Aorta (tissue), 5 donors: ENCODE results near the gene RALGPS1. TPM values are rescaled to one million over a fixed set of nuclear protein-coding genes. Genes with fewer than 3 reads are reported as not detected.

Source experiments
- ATAC-seq: fragments of 200-7000 bp; cut with Tn5 transposase; one replicate; pipeline ENCODE4 v1.9.1; 2022; ENCODE audit warnings: moderate library complexity; ENCODE audit not compliant: low FRiP score
- DNase-seq, 2 donors: peaks; one replicate each; pipeline ENCODE4 v3.0.0-alpha.2; 2020
- H3K27ac ChIP-seq, 2 donors: one replicate each; pipeline ENCODE4 v1.5.1; 2013; ENCODE audit warnings: low read length in 2 of 2, mild to moderate bottlenecking in 2 of 2, moderate library complexity in 2 of 2, control low read depth in 1 of 2, inconsistent platforms in 1 of 2, low read depth in 1 of 2
- H3K27me3 ChIP-seq, 2 donors: one replicate each; pipeline ENCODE4 v1.6.1; 2013; ENCODE audit warnings: control low read depth in 1 of 2, low read length in 1 of 2, mild to moderate bottlenecking in 1 of 2, moderate library complexity in 1 of 2; ENCODE audit not compliant: insufficient read depth in 2 of 2, control insufficient read depth in 1 of 2
- H3K36me3 ChIP-seq, 2 donors: one replicate each; pipeline ENCODE4 v1.6.1; 2013; ENCODE audit warnings: control low read depth in 1 of 2, low read length in 1 of 2, mild to moderate bottlenecking in 1 of 2; ENCODE audit not compliant: insufficient read depth in 2 of 2, control insufficient read depth in 1 of 2
- H3K4me1 ChIP-seq, 2 donors: one replicate each; pipeline ENCODE4 v1.6.1; 2013; ENCODE audit warnings: low read length in 2 of 2, control low read depth in 1 of 2, mild to moderate bottlenecking in 1 of 2, moderate library complexity in 1 of 2; ENCODE audit not compliant: insufficient read depth in 2 of 2, control insufficient read depth in 1 of 2
- H3K4me3 ChIP-seq, 2 donors: one replicate each; pipeline ENCODE4 v1.5.1; 2013; ENCODE audit warnings: low read length in 2 of 2, control low read depth in 1 of 2, mild to moderate bottlenecking in 1 of 2
- H3K9me3 ChIP-seq: one replicate; pipeline ENCODE4 v1.6.1; 2013; ENCODE audit warnings: mild to moderate bottlenecking, low read length; ENCODE audit not compliant: control insufficient read depth
- WGBS, 2 donors: extraction: QIAGEN DNeasy Blood & Tissue Kit; methylation state at CpG; one replicate each; pipeline ENCODE4 v1.1.7; 2013; 5-methylcytosine and 5-hydroxymethylcytosine counted together
- intact Hi-C, 2 donors: fragments of 100-400 bp; cut with DNase I; formaldehyde crosslinking; loops; one replicate each; pipeline versions ENCODE4 v1.14.2 to v1.15.0; 2022
- polyA plus RNA-seq, 2 donors: library from polyadenylated mRNA; stranded (reverse); fragments of 200-250 nt; gene quantifications; one replicate each; pipeline ENCODE4 v1.2.3, GENCODE V29; 2013
- total RNA-seq, 2 donors: library from RNA; stranded (reverse); fragmentation: NEBNext Ultra II Directional; extraction: Animal tissue kit (Norgen Biotek cat#: 25700); gene quantifications; one replicate each; pipeline ENCODE4 v1.2.1, GENCODE V29; 2021
- donor health status: healthy with polysubstance abuse.
- donor health status: Bipolar disorder and iron deficiency.
- donor health status: DM: no; HTN: no; CAD: no.
- donor health status: DM: no; HTN: no; CAD: no.
- donor health status: DM: yes; HTN: yes; CAD: no.

Gene RALGPS1
- total and polyA plus RNA-seq, 4 donors: 2.0 to 19.7 (median 8.3) TPM

DNA sequence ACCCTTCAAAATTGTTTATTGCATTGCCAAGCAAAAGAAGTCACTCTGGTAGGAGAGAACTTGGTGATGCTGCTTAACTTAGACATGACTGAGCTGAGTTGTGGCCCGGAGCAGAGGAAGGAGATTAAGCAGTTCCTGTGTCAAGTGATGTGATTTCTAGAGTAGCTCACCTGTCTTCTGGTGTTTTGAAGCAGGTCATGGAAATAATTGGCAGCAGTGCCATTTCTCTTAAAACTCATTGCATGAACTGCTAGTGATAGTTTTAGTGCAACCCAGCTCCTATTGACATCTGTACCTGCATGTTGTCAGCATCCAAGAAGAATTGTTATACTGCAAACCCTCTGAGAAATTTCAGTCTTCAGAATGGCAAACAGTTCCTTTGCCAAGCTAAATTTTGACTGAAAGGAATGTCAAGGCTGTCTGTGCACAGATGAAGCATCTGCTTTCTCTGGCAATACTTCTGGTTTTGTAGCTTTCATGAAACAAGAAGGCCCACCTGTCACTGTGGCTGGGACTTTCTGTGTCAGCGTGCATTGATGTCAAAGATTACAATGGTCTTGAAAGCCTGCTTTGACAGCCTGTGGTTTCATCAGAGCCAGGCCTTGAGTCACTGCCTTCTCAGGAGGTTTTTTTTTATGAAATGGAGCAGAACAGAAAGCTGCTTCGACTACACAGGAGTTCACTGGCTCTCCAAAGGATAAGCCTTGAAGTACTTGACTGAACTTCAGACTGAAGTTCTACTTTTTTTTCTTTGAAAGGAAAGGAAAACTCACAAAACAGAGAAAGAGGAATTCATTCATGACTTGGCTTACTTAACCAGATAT is 90.6 kb downstream of the RALGPS1 start:
- H3K4me3 ChIP-seq: no peak overlapping the region
- H3K36me3 ChIP-seq: no peaks in the 10 kb centered on the region
- WGBS, 2 donors: 20 to 30% methylated on average over 3 of the region's 3 CpGs
- H3K27me3 ChIP-seq: no peaks in the 10 kb centered on the region
- H3K9me3 ChIP-seq: no peaks in the 10 kb centered on the region
- DNase-seq (no peak), ATAC-seq (no peak)
- H3K27ac ChIP-seq: peak overlapping the region in 1 of 2 donors; percentile 59
- intact Hi-C loops: no loop called here
- H3K4me1 ChIP-seq: peaks cover 3 to 4% of the 10 kb centered on the region in 2 donors

DNA sequence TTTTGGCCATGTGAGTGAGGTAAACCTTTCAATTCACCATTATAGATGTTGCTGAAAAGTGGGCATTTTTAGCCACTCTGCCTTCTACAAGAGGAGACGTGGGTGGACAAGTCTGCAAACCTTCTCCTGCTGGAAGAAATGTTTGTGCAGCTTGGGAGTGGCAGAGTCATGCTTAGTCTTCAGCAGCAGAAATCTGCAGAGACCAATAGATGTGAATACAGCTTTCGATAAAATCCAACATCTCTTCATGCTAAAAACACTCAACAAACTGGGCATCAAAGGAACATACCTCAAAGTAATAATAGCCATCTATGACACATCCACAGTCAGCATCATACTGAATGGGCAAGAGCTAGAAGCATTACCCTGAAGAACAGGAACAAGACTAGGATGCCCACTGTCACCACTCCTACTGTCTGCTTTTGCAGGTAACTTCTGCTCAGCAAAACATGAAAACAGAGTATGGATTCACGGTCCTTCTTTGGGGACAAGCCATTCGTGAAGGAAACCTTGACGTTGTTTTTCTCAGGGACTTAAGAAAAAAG is 91.3 kb downstream of the RALGPS1 start:
- no peaks in the 10 kb centered on the region for H3K27me3 ChIP-seq
- intact Hi-C loops: no loop called here
- no peaks in the 10 kb centered on the region for H3K9me3 ChIP-seq
- ATAC-seq (no peak), DNase-seq (no peak)
- 72% methylated on average over 5 of the region's 5 CpGs for WGBS, 2 donors
- H3K36me3 ChIP-seq: no peaks in the 10 kb centered on the region
- H3K4me1 ChIP-seq: peaks cover 3 to 4% of the 10 kb centered on the region in 2 donors
- peak overlapping the region in 1 of 2 donors; percentile 43 for H3K27ac ChIP-seq
- no peak overlapping the region for H3K4me3 ChIP-seq

DNA sequence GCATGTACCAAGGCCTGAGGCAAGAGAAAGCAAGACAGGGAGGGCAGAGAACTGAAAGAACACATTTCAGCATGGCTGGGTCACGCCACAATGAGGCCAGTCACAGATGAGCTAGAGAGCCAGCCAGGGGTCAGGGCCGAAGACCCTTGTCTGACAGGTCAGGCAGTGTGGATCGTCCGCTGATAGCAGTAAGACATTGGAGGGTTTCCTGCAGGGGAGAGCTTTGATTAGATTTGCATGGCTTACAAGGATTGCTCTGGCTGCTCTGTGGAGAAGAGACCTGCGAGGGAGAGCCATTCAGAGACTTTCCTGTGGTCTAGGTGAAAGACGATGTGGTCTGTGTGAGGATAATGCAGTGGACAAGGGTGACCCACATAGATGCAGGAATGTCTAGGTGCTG is 93.1 kb downstream of the RALGPS1 start:
- Histone ChIP-seq H3K36me3 (no peaks in the 10 kb centered on the region), H3K27ac (no peak overlapping the region), H3K27me3 (no peaks in the 10 kb centered on the region), H3K4me1 (peaks cover 3 to 4% of the 10 kb centered on the region in 2 donors), H3K9me3 (no peaks in the 10 kb centered on the region), H3K4me3 (no peak overlapping the region)
- ATAC-seq (no peak), DNase-seq (no peak)
- intact Hi-C loops: no loop called here
- 96% methylated on average over 6 of the region's 6 CpGs for WGBS, 2 donors

DNA sequence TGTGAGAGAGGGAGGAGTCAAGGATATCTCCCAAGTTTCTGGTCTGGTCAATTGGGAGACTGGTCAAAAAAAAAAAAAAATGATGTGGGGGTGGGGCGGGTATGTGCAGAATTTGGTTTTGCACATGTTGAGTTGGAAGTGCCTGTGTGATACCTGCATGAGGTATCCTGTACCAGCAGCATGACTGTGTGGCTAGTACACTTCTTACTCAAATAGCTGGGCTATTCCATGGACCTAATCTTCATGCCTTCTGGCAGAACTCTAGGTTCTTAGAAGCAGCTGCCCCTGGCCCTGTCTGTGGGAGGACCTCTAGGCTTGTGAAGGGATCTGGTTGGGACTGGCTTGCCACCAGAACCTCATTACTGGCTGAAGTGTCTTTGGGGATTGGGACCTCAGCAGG is 93.5 kb downstream of the RALGPS1 start:
- H3K9me3 ChIP-seq: no peaks in the 10 kb centered on the region
- H3K27ac ChIP-seq: no peak overlapping the region
- intact Hi-C loops: no loop called here
- H3K4me3 ChIP-seq: no peak overlapping the region
- H3K36me3 ChIP-seq: no peaks in the 10 kb centered on the region
- 97 to 100% methylated on average over 1 of the region's 1 CpG for WGBS, 2 donors
- no peaks in the 10 kb centered on the region for H3K27me3 ChIP-seq
- H3K4me1 ChIP-seq: peaks cover 3 to 4% of the 10 kb centered on the region in 2 donors
- ATAC-seq: no peak
- DNase-seq: no peak

DNA sequence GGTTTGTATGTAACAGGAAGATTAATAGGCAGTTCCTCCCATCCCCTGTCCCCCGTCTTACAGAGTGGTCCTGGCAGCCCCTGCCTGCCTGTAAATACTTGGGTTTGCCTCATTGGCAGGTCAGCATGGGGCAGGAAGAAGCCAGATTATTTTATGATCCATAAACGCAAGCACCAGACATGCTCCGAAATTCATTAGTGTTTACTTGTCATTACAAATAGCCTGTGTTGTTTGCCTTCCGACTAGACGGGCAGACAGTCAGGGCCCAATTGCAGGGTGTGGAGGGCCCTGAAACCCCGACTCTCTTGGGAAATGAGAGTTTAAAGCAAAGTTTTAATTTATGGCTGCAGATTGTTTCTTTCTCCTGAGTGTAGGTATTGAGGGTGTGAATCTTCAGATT is 97.2 kb downstream of the RALGPS1 start:
- Histone ChIP-seq H3K9me3 (no peaks in the 10 kb centered on the region), H3K4me1 (no peaks in the 10 kb centered on the region), H3K36me3 (no peaks in the 10 kb centered on the region), H3K4me3 (no peak overlapping the region), H3K27me3 (no peaks in the 10 kb centered on the region), H3K27ac (no peak overlapping the region)
- no peak for DNase-seq
- 86 to 88% methylated on average over 6 of the region's 6 CpGs for WGBS, 2 donors
- no peak for ATAC-seq
- intact Hi-C loops: no loop called here

DNA sequence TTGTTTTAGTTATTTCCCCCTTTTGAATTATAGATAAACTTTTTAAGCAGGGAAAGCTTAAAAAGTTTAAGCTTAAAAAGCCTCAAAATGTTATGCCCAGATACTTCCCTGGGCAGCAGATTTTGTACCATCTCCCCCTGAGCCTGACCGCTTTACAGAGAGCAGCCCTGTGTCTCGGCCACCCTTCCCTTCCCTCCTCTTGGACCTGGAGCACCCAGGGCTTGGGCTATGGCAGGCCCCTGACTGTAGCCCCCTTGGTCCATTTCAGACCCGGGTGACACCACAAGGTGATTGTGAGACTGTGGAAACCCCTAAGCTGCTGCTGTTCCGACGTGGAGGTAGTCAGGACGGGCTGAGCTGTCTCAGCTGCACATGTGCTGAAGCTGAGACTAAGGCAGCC is 97.7 kb downstream of the RALGPS1 start:
- Histone ChIP-seq H3K27me3 (no peaks in the 10 kb centered on the region), H3K4me1 (no peaks in the 10 kb centered on the region), H3K36me3 (no peaks in the 10 kb centered on the region), H3K27ac (no peak overlapping the region), H3K4me3 (no peak overlapping the region), H3K9me3 (no peaks in the 10 kb centered on the region)
- intact Hi-C loops: no loop called here
- no peak for DNase-seq
- ATAC-seq: no peak
- 93% methylated on average over 6 of the region's 6 CpGs for WGBS, 2 donors

DNA sequence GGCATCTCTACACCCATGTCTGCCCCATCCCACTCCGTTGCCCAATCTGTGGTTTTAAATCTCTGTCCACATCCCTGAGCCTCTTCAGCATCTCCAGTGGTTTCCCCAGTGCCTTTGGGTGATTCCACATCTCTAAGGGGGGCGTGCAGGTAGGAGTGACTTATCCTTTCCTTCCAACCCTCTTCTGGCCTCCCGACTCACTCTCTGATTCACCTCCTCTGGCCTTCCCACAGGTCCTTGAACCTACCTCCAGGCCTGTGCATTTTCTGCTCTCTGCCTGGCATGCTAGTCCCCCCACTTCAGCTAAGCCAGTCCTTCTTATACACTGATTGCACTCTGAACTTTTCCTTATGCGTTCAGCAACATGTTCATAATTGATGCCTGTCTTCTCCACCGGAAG is 99.0 kb downstream of the RALGPS1 start:
- peak; percentile 41 for ATAC-seq
- Histone ChIP-seq H3K9me3 (no peaks in the 10 kb centered on the region), H3K27me3 (no peaks in the 10 kb centered on the region), H3K4me3 (no peak overlapping the region), H3K4me1 (no peaks in the 10 kb centered on the region), H3K27ac (no peak overlapping the region), H3K36me3 (no peaks in the 10 kb centered on the region)
- intact Hi-C loops: no loop called here
- no peak for DNase-seq
- 95 to 96% methylated on average over 5 of the region's 5 CpGs for WGBS, 2 donors

DNA sequence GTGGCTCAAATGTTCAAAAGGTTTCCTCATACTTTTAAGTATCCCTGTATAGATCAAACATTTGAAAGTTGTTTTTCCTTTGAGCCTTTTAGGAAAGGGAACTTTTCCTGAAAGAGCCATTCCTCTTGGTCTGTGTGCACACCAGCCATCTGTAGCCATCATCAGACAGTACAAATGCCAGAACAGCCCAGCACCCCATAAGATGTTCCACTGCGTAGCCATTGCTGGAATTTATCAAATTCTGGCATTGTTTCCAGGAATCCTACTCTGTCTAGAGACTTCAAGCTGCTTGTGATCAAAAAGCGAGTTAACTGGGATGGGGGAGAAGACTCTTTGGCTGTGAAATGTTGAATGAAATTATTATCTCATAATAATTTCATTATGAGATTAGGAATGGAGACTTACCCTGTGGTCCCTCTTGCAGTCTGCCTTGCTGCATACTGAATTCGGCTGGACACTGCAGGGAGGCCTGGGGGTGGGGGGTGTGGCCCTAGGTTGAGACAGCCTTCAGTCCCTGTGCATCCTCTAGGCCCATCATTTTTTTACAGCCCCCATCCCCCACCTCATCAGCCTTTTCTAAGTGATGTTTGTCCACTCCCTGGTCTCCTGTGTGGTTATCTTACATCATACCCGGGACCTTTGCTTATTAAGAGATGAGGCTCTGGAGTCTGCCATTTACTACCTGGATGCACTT is 99.8 kb downstream of the RALGPS1 start:
- DNase-seq: no peak
- H3K4me1 ChIP-seq: no peaks in the 10 kb centered on the region
- no peaks in the 10 kb centered on the region for H3K36me3 ChIP-seq
- intact Hi-C loops: no loop called here
- no peaks in the 10 kb centered on the region for H3K27me3 ChIP-seq
- no peaks in the 10 kb centered on the region for H3K9me3 ChIP-seq
- no peak for ATAC-seq
- no peak overlapping the region for H3K4me3 ChIP-seq
- H3K27ac ChIP-seq: no peak overlapping the region
- 89 to 91% methylated on average over 4 of the region's 4 CpGs for WGBS, 2 donors
